HuH-7.5 (cell line): ENCODE results near the gene TPGS2.
"Not testable (repeated sequence)": the region's sequence is repeated elsewhere in the genome, so short reads cannot be mapped to it uniquely, and the experiment has no call there.

Experiments
- DNase-seq: peaks from one replicate; pipeline ENCODE4 v3.0.0; 2011; ENCODE audit warnings: low spot score

Gene TPGS2

DNA sequence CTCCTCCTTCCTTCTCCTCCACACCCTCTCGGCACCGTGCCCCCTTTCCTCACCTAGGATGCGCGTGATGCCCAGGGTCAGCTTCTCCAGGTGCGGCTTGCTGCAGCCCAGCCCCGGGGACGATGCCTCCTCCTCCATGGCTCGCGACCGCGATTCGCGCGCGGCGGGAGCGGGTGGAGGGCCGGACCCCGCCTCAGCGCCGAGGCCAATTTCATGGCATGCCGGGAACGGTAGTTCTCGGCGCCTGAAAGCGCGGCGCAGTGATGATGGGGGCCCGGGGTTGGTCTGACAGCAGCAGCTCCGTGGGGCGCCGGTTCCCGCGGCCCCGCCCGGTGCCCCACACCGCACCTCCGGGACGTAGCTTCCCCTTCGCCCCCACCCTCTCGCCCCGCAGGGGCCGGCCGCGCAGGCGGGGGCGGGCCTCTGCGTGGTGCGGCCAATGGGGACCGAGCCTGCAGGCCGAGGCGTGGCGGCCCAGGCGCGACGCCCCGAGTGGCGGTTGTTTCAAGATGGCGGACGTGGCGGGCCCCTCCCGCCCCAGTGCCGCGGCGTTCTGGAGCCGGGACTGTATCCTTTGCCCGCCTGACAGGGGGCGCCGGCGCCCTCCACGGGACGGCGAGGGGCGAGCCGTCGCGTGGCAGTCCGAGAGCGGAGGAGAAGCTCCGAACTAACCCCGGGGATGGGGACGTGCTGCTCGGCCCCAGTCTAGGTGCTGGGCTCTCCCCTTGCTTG lies at the start of gene TPGS2, which contains the start of gene KIAA1328:
Gene TPGS2, minus strand, starts transcription at position 373 of the 732 bp plus-strand sequence. Its CDS starts 235 bp downstream, at position 138.
Gene KIAA1328, plus strand, starts transcription at position 498 of the 732 bp plus-strand sequence. Its CDS starts 12 bp downstream, at position 510.
- peak; percentile 70 for DNase-seq

GRCh38 chr18:36873826-36874225 lies 45.0 kb upstream of the TPGS2 start:
- not testable (repeated sequence) for DNase-seq

- DNase-seq: no peak
Observed at GRCh38 chr18:36872329-36872728, 43.5 kb upstream of the TPGS2 start.

- DNase-seq: no peak
Observed at GRCh38 chr18:36871801-36872200, 43.0 kb upstream of the TPGS2 start.

DNA sequence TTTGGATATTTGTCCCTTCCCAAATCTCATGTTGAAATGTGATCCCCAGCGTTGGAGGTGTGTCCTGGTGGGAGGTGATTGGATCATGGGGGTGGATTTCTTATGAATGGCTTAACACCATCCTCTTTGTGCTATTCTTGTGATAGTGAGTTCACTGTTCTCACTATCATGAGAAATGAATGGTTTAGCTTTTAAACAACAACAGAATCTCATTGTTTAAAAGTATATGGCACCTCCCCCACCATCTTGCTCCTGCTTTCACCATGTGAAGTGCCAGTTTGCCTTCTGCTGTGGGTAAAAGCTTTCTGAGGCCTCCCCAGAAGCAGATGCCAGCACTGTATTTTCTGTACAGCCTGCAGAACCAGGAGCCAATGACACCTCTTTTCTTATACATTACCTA lies 38.3 kb upstream of the TPGS2 start:
- no peak for DNase-seq

DNA sequence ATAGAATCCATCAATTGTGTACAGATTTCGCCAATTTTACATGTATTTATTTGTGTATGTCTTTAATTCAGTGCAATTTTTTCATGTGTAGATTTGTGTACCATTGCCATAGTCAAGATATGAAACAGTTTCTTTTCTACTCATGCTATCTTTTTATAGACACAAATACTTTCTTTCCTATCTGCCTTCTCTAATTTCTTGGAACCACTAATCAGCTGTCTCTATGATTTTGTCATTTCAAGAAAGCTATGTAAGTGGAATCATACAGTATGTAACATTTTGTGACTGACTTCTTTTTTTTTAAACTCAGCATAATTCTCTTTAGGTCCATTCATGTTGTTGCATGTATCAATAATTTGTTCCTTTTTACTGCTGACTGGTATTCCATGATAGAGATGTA lies 33.4 kb upstream of the TPGS2 start:
- DNase-seq: no peak

GRCh38 chr18:36856815-36857214 lies 28.0 kb upstream of the TPGS2 start:
- no peak for DNase-seq

GRCh38 chr18:36851202-36851590 lies 22.4 kb upstream of the TPGS2 start:
- no peak for DNase-seq

GRCh38 chr18:36850527-36851201 lies 21.9 kb upstream of the TPGS2 start:
- no peak for DNase-seq

- DNase-seq: no peak
Observed at GRCh38 chr18:36849288-36850006, 20.6 kb upstream of the TPGS2 start.

- no peak for DNase-seq
Observed at GRCh38 chr18:36848609-36849008, 19.8 kb upstream of the TPGS2 start.

GRCh38 chr18:36843784-36844183 lies 15.0 kb upstream of the TPGS2 start:
- no peak for DNase-seq

DNA sequence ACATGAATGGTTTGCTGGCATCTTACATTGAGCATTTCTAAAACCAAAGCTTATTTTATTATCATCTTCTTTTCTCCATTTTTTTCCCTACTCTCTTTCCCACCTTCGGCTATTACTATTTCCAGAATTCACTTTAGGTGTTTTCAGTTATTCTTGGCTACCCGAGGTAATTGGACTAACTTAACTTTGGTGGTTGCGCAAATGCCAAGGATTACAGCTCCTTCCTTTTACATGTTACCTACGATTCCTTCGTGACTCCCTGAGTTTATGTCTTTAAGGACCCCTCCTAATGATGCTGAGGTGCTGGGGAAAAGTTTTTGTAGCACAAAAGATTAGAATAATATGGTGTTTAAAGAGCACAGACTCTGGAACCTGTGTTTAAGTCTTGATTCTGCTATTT lies 14.4 kb upstream of the TPGS2 start:
- no peak for DNase-seq

GRCh38 chr18:36839835-36840234 lies 11.0 kb upstream of the TPGS2 start:
- no peak for DNase-seq

DNA sequence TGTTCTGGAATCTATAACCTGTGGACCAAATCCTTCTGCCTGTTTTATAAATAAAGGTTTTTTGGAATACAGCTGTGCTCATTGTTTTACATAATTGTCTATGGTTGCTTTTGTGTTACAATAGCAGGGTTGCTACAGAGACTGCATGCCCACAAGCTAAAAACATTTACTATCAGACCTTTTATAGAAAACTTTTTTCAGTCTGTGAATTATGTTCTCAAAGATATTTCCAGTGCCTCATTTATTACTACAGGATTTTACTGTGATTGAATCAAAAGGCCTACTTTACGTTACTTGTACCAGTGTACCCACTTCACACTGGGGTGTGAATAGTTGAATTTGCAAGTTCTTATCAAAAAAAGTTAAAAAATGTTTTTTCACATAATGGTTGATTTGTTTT lies 7.1 kb upstream of the TPGS2 start:
- no peak for DNase-seq

- no peak for DNase-seq
Observed at GRCh38 chr18:36833120-36833519, 4.3 kb upstream of the TPGS2 start.

- no peak for DNase-seq
Observed at GRCh38 chr18:36831139-36831538, 2.3 kb upstream of the TPGS2 start.

GRCh38 chr18:36830158-36830495 lies 1.3 kb upstream of the TPGS2 start:
- no peak for DNase-seq

DNA sequence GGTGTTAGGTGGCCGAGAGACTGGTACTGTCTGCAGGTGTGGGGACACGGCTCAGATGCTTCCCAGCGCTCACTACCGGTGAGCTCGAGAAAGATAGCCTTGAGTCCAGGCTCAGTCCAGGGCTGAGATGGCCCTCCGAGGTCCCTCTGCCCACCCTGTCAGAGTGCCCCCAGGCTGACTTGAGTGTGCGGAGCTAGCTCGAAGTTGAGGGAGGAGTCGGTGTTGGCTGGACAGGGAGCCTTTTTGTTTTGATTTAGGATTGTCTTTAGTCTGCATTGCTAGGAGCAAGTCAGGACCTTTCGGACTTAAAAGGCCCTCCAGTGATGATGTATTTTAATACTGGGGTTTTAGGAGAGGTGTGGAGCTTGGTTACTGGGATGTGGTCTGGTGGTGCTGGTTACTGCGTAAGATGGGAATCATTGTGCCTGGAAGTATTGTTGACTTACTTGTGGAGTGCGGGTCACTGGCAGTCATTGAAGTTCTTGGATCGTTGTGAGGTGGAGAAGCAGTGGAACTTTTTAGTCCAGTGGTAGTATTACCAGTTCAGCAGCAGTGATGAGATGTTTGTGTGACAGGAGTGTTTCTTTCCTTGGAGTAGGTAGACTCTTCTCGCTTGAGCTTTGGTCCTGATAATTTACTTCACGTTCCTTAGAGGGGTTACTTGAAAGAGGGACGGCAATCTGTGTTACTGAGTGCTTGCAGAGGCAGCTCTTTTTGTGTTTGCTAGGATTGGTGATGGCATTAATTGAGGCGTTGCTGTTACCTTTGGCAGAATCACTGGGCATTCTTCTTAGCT lies 758 bp upstream of the TPGS2 start:
- no peak for DNase-seq

- DNase-seq: peak; percentile 22
Observed at GRCh38 chr18:36828157-36828629, 609 bp downstream of the TPGS2 start.

DNA sequence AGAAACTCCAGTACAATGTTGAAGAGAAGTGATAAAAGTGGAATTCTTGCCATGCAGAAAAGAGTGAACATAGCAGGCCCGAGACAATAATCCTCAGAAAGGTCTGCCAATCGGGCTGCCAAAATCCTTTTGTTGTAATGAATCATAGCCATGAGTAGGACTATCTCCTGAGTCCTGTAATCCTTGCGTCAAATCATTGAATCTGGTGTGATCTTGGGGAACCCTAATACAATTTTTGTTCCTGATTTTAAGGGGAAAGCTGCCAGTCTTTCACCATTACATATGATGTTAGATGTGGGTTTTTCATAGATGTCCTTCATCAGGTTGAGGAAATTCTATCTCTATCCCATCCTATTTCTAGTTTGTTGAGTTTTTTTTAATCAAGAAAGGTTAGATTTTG lies 2.2 kb downstream of the TPGS2 start:
- no peak for DNase-seq

DNA sequence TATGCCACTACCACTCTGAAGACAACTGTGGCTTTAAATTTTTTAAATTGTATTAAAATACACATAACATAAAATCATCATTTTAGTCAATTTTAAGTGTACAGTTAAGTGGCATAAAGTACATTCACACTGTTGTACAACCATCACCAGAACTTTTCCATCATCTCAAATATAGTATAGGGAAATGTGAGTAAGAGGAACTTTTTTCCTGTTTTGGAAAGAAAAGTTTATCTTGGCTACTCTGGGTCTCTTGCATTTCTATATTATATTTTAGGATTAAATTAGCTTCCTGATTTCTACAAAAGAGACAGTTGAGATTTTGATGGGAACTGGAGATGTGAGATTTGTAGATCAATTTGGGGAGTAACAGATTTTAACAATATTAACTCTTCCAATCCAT lies 3.3 kb downstream of the TPGS2 start:
- DNase-seq: no peak
